Measurements from ENCODE around the gene TMUB1. TPM values are rescaled to one million over a fixed set of nuclear protein-coding genes. Genes with fewer than 3 reads are reported as not detected.

Gene TMUB1
- total and polyA plus RNA-seq, 9 of the 15 experiments (the other 6 are each of a cell fraction or from before 2014, with no cell fraction given): 0.14 to 241 (median 74.1) TPM

- ATAC-seq (no peak), DNase-seq (ENCODE audit: extremely low read depth in 1 of 4, low spot score in 3 of 4) (no peak), FAIRE-seq (no peak)
- Histone ChIP-seq H3K9me3 (replicated peaks; ENCODE audit: control insufficient read depth, insufficient read depth, low read depth, low read length) (no peaks in the 10 kb centered on the region), H3K9me1 (ENCODE audit: control insufficient read depth, insufficient read depth, low read length) (peaks cover 5% of the 10 kb centered on the region), H2AFZ (ENCODE audit: low read depth, low read length) (no peak overlapping the region), H3K4me2 (ENCODE audit: insufficient read depth, low read length) (no peak overlapping the region), H3K27ac (ENCODE audit: extremely low read depth, low read depth, low read length) (no peak overlapping the region), H3K27me3 (ENCODE audit: control insufficient read depth in 2 of 2, insufficient read depth in 2 of 2, low read length in 2 of 2) (no peaks in the 10 kb centered on the region), H3K36me3 (ENCODE audit: control insufficient read depth, insufficient read depth, low read length) (peaks cover 79% of the 10 kb centered on the region; the same call in 2 of the 3 replicates), H3K4me1 (replicated peaks in 1 of 2; ENCODE audit: control insufficient read depth in 2 of 2, insufficient read depth in 2 of 2, low read length in 2 of 2) (peaks cover 2 to 28% of the 10 kb centered on the region in 2 experiments; a peak in 3 of 5 replicates), H4K20me1 (replicated peaks; ENCODE audit: control insufficient read depth, insufficient read depth, low read length) (peaks cover 42% of the 10 kb centered on the region), H3K79me2 (ENCODE audit: control insufficient read depth, insufficient read depth, low read length) (peaks cover 95% of the 10 kb centered on the region), H3K4me3 (no peak overlapping the region), H3K9ac (ENCODE audit: insufficient read depth in 1 of 2, low read depth in 2 of 2, low read length in 2 of 2) (peak overlapping the region in 1 of 2 experiments; percentile 36; a peak in 1 of 4 replicates)
- WGBS (ENCODE audit: insufficient coverage, low coverage, missing lambda C conversion rate): 81% methylated on average over 5 of the region's 5 CpGs
- CTCF ChIA-PET (ENCODE audit: low intra/inter-chr PET ratio): no interaction called here
- intact Hi-C loops (cut with micrococcal nuclease): loop anchor here (10.0 kb wide), 1 partner anchor 310 kb away; no protein-coding TSS in a partner anchor
- POLR2A ChIA-PET: interaction anchor here (0.6 to 4.4 kb wide), 9 partner anchors 10 to 101 kb away, joined by 3 to 31 read pairs (median 4); partner anchors contain the start of gene ASIC3
- no TSS peak for BruUV-seq (replicated peaks)
- in situ Hi-C loops (cut with MboI): no loop called here
- TF ChIP-seq PML (IDR thresholded peaks at IDR 0.05; ENCODE audit: low read length) (no peak), ZNF695 (CRISPR knock-in tag; IDR thresholded peaks at IDR 0.05) (no peak), BCLAF1 (IDR thresholded peaks at IDR 0.05; ENCODE audit: borderline replicate concordance in 1 of 2, control insufficient read depth in 1 of 2, low read depth in 2 of 2, low read length in 1 of 2) (no peak), SMARCA4 (IDR thresholded peaks at IDR 0.05) (no peak), SMARCA5 (IDR thresholded peaks at IDR 0.05) (peak; percentile 73), CSDE1 (IDR thresholded peaks at IDR 0.05) (0 out of 4 replicates have a peak, but pooled peaks of 1 of the 2 experiments have one; percentile 54), E2F8 (IDR thresholded peaks at IDR 0.05; ENCODE audit: low read depth, partially characterized antibody) (no peak), HLTF (IDR thresholded peaks at IDR 0.05) (0 out of 2 replicates have a peak, but pooled peaks have one; percentile 40), ZNF121 (CRISPR knock-in tag; conservative IDR thresholded peaks at IDR 0.05) (peak; percentile 92), ZNF277 (CRISPR knock-in tag; IDR thresholded peaks at IDR 0.05; ENCODE audit: borderline replicate concordance) (no peak), ZNF780A (CRISPR knock-in tag; IDR thresholded peaks at IDR 0.05) (no peak), ZNF561 (CRISPR knock-in tag; conservative IDR thresholded peaks at IDR 0.05) (no peak)
- TF ChIP-seq, protein P1, sequence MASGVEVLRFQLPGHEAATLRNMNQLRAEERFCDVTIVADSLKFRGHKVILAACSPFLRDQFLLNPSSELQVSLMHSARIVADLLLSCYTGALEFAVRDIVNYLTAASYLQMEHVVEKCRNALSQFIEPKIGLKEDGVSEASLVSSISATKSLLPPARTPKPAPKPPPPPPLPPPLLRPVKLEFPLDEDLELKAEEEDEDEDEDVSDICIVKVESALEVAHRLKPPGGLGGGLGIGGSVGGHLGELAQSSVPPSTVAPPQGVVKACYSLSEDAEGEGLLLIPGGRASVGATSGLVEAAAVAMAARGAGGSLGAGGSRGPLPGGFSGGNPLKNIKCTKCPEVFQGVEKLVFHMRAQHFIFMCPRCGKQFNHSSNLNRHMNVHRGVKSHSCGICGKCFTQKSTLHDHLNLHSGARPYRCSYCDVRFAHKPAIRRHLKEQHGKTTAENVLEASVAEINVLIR (CRISPR knock-in tag; IDR thresholded peaks at IDR 0.05): no peak
- TF ChIP-seq, protein P2, sequence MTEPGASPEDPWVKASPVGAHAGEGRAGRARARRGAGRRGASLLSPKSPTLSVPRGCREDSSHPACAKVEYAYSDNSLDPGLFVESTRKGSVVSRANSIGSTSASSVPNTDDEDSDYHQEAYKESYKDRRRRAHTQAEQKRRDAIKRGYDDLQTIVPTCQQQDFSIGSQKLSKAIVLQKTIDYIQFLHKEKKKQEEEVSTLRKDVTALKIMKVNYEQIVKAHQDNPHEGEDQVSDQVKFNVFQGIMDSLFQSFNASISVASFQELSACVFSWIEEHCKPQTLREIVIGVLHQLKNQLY (CRISPR knock-in tag; conservative IDR thresholded peaks at IDR 0.05): no peak
These were observed 11.4 kb upstream of the TMUB1 start for GRCh38 chr7:151094675-151095074.

Data from K562 (cell line).